Caco-2 (cell line): Measurements from ENCODE around the gene CGNL1. TPM values are rescaled to one million over a fixed set of nuclear protein-coding genes. Genes with fewer than 3 reads are reported as not detected.

Experiments
- BruUV-seq: library from RNA; stranded (reverse); fragments of 400-500 nt; replicated peaks from 2 replicates; lab custom pipeline; 2021; lab: Mats Ljungman, UMichigan
- CTCF ChIA-PET: fragments of 300-600 bp; sonication (Branson Sonifier 250); formaldehyde crosslinking; loops from one replicate; lab custom pipeline; 2022; ENCODE audit warnings: antibody characterized with exemption; lab: Charles Lee
- POLR2A ChIA-PET: fragments of 300-600 bp; sonication (Branson Sonifier 250); formaldehyde crosslinking; loops from one replicate; lab custom pipeline; 2022; ENCODE audit warnings: antibody characterized with exemption; lab: Charles Lee
- DNase-seq, 2 experiments: peaks; one replicate each; pipeline versions ENCODE4 v3.0.0 to v3.0.0-alpha.2; 2020 to 2022
- H3K27me3 ChIP-seq: replicated peaks from 2 replicates; pipeline ENCODE4 v1.6.0; 2011; ENCODE audit warnings: low read length; ENCODE audit not compliant: control insufficient read depth, insufficient read depth
- H3K36me3 ChIP-seq: 2 replicates; pipeline ENCODE4 v1.5.1; 2011; ENCODE audit warnings: low read length; ENCODE audit not compliant: control insufficient read depth, insufficient read depth
- H3K4me1 ChIP-seq: fragments of 250-450 bp; sonication (Bioruptor Pico); 2 replicates; pipeline ENCODE4 v1.5.1; 2020; ENCODE audit warnings: mild to moderate bottlenecking
- H3K4me3 ChIP-seq: 2 replicates; pipeline ENCODE4 v1.5.1; 2011; ENCODE audit warnings: low read depth, mild to moderate bottlenecking, control low read depth, low read length
- H3K9me3 ChIP-seq: fragments of 250-450 bp; sonication (Bioruptor Pico); 2 replicates; pipeline ENCODE4 v1.5.1; 2020; ENCODE audit warnings: mild to moderate bottlenecking, moderate library complexity
- H3K27ac Mint-ChIP-seq: one replicate; pipeline ENCODE4 v1.8.0; 2022; ENCODE audit warnings: mixed read lengths; ENCODE audit not compliant: unreplicated experiment
- H3K27me3 Mint-ChIP-seq: one replicate; pipeline ENCODE4 v1.8.0; 2022; ENCODE audit warnings: mixed read lengths; ENCODE audit not compliant: insufficient read depth, unreplicated experiment
- H3K36me3 Mint-ChIP-seq: one replicate; pipeline ENCODE4 v1.8.0; 2022; ENCODE audit warnings: mild to moderate bottlenecking, mixed read lengths; ENCODE audit not compliant: insufficient read depth, unreplicated experiment
- H3K4me1 Mint-ChIP-seq: one replicate; pipeline ENCODE4 v1.8.0; 2022; ENCODE audit warnings: low read depth, mixed read lengths; ENCODE audit not compliant: unreplicated experiment
- H3K4me3 Mint-ChIP-seq: one replicate; pipeline ENCODE4 v1.8.0; 2022; ENCODE audit warnings: mild to moderate bottlenecking, moderate library complexity, mixed read lengths; ENCODE audit not compliant: unreplicated experiment
- H3K9me3 Mint-ChIP-seq: one replicate; pipeline ENCODE4 v1.8.0; 2022; ENCODE audit warnings: mixed read lengths; ENCODE audit not compliant: unreplicated experiment
- CTCF ChIP-seq, 2 experiments: fragments of 200-600 bp in 1 of 2; IDR thresholded peaks; 1 replicate in 1 of 2; 2 replicates in 1 of 2; pipeline versions ENCODE4 v1.5.1 to v1.8.0; 2011 to 2022; ENCODE audit warnings: antibody characterized with exemption in 1 of 2, control low read depth in 1 of 2, inconsistent platforms in 1 of 2, low read depth in 1 of 2, low read length in 1 of 2, mild to moderate bottlenecking in 1 of 2, moderate library complexity in 1 of 2; ENCODE audit not compliant: insufficient read depth in 1 of 2, severe bottlenecking in 1 of 2, unreplicated experiment in 1 of 2
- intact Hi-C: fragments of 100-400 bp; cut with micrococcal nuclease; formaldehyde crosslinking; loops from one replicate; pipeline ENCODE4 v1.10.0; 2022; ENCODE audit not compliant: unreplicated experiment
- total RNA-seq: library from RNA; stranded (reverse); gene quantifications from 2 replicates; pipeline ENCODE4 v1.2.3, GENCODE V29; 2022

The CGNL1 gene
- total RNA-seq, 1 experiment from 2014 or later, result 8.3 TPM

GRCh38 chr15:57367556-57367955 lies 8.7 kb upstream of the CGNL1 start:
- H3K4me1 ChIP-seq, result no peaks in the 10 kb centered on the region
- no peaks in the 10 kb centered on the region for H3K36me3 ChIP-seq
- Mint-ChIP-seq H3K27me3 (no peaks in the 10 kb centered on the region), H3K4me1 (peaks cover 8% of the 10 kb centered on the region), H3K9me3 (no peaks in the 10 kb centered on the region), H3K36me3 (no peaks in the 10 kb centered on the region), H3K4me3 (no peak overlapping the region), H3K27ac (no peak overlapping the region)
- BruUV-seq, result no TSS peak
- CTCF ChIA-PET, result interaction anchor here (1.2 kb wide), 1 partner anchor 10 kb away, joined by 4 read pairs; no protein-coding TSS in a partner anchor
- intact Hi-C loops, result no loop called here
- no peak for DNase-seq
- no peak overlapping the region for H3K4me3 ChIP-seq
- no peak for TF ChIP-seq CTCF (IDR thresholded peaks at IDR 0.05; ENCODE audit: insufficient read depth in 1 of 2, low read depth in 1 of 2, low read length in 1 of 2, severe bottlenecking in 1 of 2, unreplicated experiment in 1 of 2)
- H3K27me3 ChIP-seq, result no peaks in the 10 kb centered on the region
- no peaks in the 10 kb centered on the region for H3K9me3 ChIP-seq
- POLR2A ChIA-PET, result no interaction called here

GRCh38 chr15:57370929-57371328 lies 5.4 kb upstream of the CGNL1 start:
- no peaks in the 10 kb centered on the region for H3K27me3 Mint-ChIP-seq
- intact Hi-C loops, result no loop called here
- no peaks in the 10 kb centered on the region for H3K27me3 ChIP-seq
- no peaks in the 10 kb centered on the region for H3K9me3 ChIP-seq
- H3K4me3 Mint-ChIP-seq, result no peak overlapping the region
- POLR2A ChIA-PET, result no interaction called here
- CTCF ChIA-PET, result no interaction called here
- DNase-seq, result no peak
- no peaks in the 10 kb centered on the region for H3K4me1 Mint-ChIP-seq
- no peak for TF ChIP-seq CTCF (IDR thresholded peaks at IDR 0.05; ENCODE audit: insufficient read depth in 1 of 2, low read depth in 1 of 2, low read length in 1 of 2, severe bottlenecking in 1 of 2, unreplicated experiment in 1 of 2)
- 0 out of 2 replicates have a peak, but pooled peaks cover 1% of the 10 kb centered on the region for H3K4me1 ChIP-seq
- H3K36me3 ChIP-seq, result no peaks in the 10 kb centered on the region
- BruUV-seq, result no TSS peak
- H3K9me3 Mint-ChIP-seq, result no peaks in the 10 kb centered on the region
- H3K27ac Mint-ChIP-seq, result no peak overlapping the region
- no peak overlapping the region for H3K4me3 ChIP-seq
- no peaks in the 10 kb centered on the region for H3K36me3 Mint-ChIP-seq

- CTCF ChIA-PET, result no interaction called here
- BruUV-seq, result no TSS peak
- TF ChIP-seq CTCF (IDR thresholded peaks at IDR 0.05; ENCODE audit: insufficient read depth in 1 of 2, low read depth in 1 of 2, low read length in 1 of 2, severe bottlenecking in 1 of 2, unreplicated experiment in 1 of 2), result no peak
Observed at GRCh38 chr15:57373251-57373881, 2.9 kb upstream of the CGNL1 start.

More at GRCh38 chr15:57373251-57373881, 2.9 kb upstream of the CGNL1 start:
- intact Hi-C loops, result no loop called here
- no peaks in the 10 kb centered on the region for H3K27me3 ChIP-seq
- Mint-ChIP-seq H3K9me3 (no peaks in the 10 kb centered on the region), H3K4me3 (no peak overlapping the region), H3K4me1 (peaks cover 8% of the 10 kb centered on the region), H3K27me3 (no peaks in the 10 kb centered on the region), H3K36me3 (peaks cover 6% of the 10 kb centered on the region), H3K27ac (no peak overlapping the region)
- no peak for DNase-seq
- H3K4me3 ChIP-seq, result no peak overlapping the region
- H3K4me1 ChIP-seq, result peaks cover 13% of the 10 kb centered on the region
- no peaks in the 10 kb centered on the region for H3K9me3 ChIP-seq
- no peaks in the 10 kb centered on the region for H3K36me3 ChIP-seq
- POLR2A ChIA-PET, result no interaction called here
